GM13977 (cell line): ENCODE measurements around the gene S100A10.

ENCODE experiments used
- DNase-seq: peaks from one replicate; pipeline ENCODE4 v3.0.0; 2012; ENCODE audit warnings: low spot score
- CTCF ChIP-seq: IDR thresholded peaks from 2 replicates; pipeline ENCODE4 v1.5.1; 2012; ENCODE audit warnings: mild to moderate bottlenecking, control low read depth; ENCODE audit not compliant: insufficient read depth; ENCODE audit errors: extremely low read depth, missing control alignments
- in situ Hi-C: fragments of 300-500 bp; cut with MboI; formaldehyde crosslinking; loops from one replicate; pipeline ENCODE4 v1.12.0; 2022; ENCODE audit warnings: low sequenced_read_pairs, low pct_unique_long_range_greater_than_20kb, mixed read lengths, inconsistent platforms; ENCODE audit not compliant: unreplicated experiment

The S100A10 gene

GRCh38 chr1:151942882-151943281, 50.8 kb downstream of the S100A10 start:
- no peak for DNase-seq
- no peak for TF ChIP-seq CTCF
- in situ Hi-C loops = no loop called here

GRCh38 chr1:151940541-151940940, 53.1 kb downstream of the S100A10 start:
- DNase-seq = no peak
- in situ Hi-C loops = no loop called here
- TF ChIP-seq CTCF = no peak

GRCh38 chr1:151939779-151940178, 53.9 kb downstream of the S100A10 start:
- in situ Hi-C loops = loop anchor here (10.0 kb wide), 1 partner anchor 65 kb away; no protein-coding TSS in a partner anchor
- no peak for DNase-seq
- TF ChIP-seq CTCF = no peak

- no peak for DNase-seq
- in situ Hi-C loops = loop anchor here (10.0 kb wide), 1 partner anchor 66 kb away; no protein-coding TSS in a partner anchor
- TF ChIP-seq CTCF = no peak
These were observed 54.5 kb downstream of the S100A10 start for GRCh38 chr1:151939141-151939540.

- in situ Hi-C loops = loop anchor here (10.0 kb wide), 1 partner anchor 68 kb away; no protein-coding TSS in a partner anchor
- no peak for TF ChIP-seq CTCF
- DNase-seq = no peak
These were observed 57.0 kb downstream of the S100A10 start for GRCh38 chr1:151936653-151937052.

- in situ Hi-C loops = loop anchor here (10.0 kb wide), 1 partner anchor 69 kb away; no protein-coding TSS in a partner anchor
- TF ChIP-seq CTCF = no peak
- DNase-seq = no peak
These were observed 57.6 kb downstream of the S100A10 start for GRCh38 chr1:151935894-151936602.
